Nephron progenitor cell (in vitro differentiated cells): ENCODE measurements around the gene EFHC1.

Experiments used
- DNase-seq: peaks from one replicate; pipeline ENCODE4 v3.0.0; 2021
- H3K27ac Mint-ChIP-seq: 2 replicates; pipeline ENCODE4 v1.8.0; 2021; ENCODE audit warnings: mild to moderate bottlenecking, moderate library complexity, mixed read lengths
- H3K27me3 Mint-ChIP-seq: 2 replicates; pipeline ENCODE4 v1.8.0; 2021; ENCODE audit warnings: mild to moderate bottlenecking, low read depth, mixed read lengths; ENCODE audit not compliant: poor library complexity
- H3K36me3 Mint-ChIP-seq: 2 replicates; pipeline ENCODE4 v1.8.0; 2021; ENCODE audit warnings: low read depth, mixed read lengths
- H3K4me1 Mint-ChIP-seq: 2 replicates; pipeline ENCODE4 v1.8.0; 2021; ENCODE audit warnings: mixed read lengths
- H3K4me3 Mint-ChIP-seq: 2 replicates; pipeline ENCODE4 v1.8.0; 2021; ENCODE audit warnings: mild to moderate bottlenecking, moderate library complexity, mixed read lengths
- H3K9me3 Mint-ChIP-seq: 2 replicates; pipeline ENCODE4 v1.8.0; 2021; ENCODE audit warnings: mild to moderate bottlenecking, moderate library complexity, mixed read lengths
- TF ChIP-seq, protein P1 (sequence below): fragments of 200-600 bp; sonication (generic); IDR thresholded peaks from 2 replicates; pipeline ENCODE4 v1.5.0; 2021; ENCODE audit warnings: antibody characterized with exemption

Gene EFHC1

DNA sequence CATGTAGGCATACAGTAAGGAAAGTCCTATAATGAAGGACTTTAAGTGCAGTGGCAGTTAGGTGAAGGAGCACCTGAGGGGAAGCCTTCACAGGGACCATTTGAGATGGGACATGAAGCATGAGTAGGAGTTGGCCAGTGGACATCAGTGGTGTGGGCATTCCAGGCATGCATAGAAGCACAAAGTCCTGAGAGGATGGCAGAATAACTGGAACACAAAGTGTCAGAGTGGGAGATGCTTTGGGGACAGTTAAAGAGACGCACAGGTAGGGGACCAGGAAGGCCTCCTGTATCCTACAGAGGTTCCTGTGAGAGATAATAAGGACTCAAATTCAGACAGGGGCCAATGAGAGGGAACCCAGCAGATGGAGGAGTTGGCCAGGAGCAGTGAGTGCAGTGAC is 26.4 kb upstream of the EFHC1 start:
- Mint-ChIP-seq H3K27me3 (no peaks in the 10 kb centered on the region), H3K27ac (no peak overlapping the region), H3K4me3 (no peak overlapping the region), H3K36me3 (peaks cover 5% of the 10 kb centered on the region), H3K4me1 (peaks cover 10% of the 10 kb centered on the region), H3K9me3 (peaks cover 1% of the 10 kb centered on the region)
- TF ChIP-seq, protein P1, sequence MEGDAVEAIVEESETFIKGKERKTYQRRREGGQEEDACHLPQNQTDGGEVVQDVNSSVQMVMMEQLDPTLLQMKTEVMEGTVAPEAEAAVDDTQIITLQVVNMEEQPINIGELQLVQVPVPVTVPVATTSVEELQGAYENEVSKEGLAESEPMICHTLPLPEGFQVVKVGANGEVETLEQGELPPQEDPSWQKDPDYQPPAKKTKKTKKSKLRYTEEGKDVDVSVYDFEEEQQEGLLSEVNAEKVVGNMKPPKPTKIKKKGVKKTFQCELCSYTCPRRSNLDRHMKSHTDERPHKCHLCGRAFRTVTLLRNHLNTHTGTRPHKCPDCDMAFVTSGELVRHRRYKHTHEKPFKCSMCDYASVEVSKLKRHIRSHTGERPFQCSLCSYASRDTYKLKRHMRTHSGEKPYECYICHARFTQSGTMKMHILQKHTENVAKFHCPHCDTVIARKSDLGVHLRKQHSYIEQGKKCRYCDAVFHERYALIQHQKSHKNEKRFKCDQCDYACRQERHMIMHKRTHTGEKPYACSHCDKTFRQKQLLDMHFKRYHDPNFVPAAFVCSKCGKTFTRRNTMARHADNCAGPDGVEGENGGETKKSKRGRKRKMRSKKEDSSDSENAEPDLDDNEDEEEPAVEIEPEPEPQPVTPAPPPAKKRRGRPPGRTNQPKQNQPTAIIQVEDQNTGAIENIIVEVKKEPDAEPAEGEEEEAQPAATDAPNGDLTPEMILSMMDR = no peak
- DNase-seq = no peak

DNA sequence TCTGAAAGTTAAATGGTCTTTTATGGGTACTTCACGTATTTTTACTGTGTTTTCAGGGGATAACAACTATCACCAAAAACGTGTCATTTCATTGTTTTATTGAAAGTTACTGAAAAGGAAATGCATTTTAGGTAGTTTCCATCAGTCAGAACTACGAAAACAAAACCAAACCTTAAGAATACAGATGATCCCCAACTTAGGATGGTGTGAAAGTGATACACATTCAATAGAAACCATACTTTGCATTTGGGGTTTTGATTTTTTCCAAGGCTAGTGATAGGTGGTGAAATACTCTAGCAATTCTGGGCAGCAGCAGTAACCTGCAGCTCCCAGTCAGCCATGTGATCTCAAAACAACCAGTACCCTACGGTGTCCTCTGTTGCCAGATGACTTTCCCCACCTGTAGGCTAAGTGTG is 25.9 kb upstream of the EFHC1 start:
- no peak overlapping the region for H3K4me3 Mint-ChIP-seq
- peaks cover 15% of the 10 kb centered on the region for H3K4me1 Mint-ChIP-seq
- DNase-seq = no peak
- no peaks in the 10 kb centered on the region for H3K27me3 Mint-ChIP-seq
- no peaks in the 10 kb centered on the region for H3K9me3 Mint-ChIP-seq
- H3K27ac Mint-ChIP-seq = no peak overlapping the region
- TF ChIP-seq, protein P1 = no peak
- H3K36me3 Mint-ChIP-seq = peaks cover 5% of the 10 kb centered on the region

DNA sequence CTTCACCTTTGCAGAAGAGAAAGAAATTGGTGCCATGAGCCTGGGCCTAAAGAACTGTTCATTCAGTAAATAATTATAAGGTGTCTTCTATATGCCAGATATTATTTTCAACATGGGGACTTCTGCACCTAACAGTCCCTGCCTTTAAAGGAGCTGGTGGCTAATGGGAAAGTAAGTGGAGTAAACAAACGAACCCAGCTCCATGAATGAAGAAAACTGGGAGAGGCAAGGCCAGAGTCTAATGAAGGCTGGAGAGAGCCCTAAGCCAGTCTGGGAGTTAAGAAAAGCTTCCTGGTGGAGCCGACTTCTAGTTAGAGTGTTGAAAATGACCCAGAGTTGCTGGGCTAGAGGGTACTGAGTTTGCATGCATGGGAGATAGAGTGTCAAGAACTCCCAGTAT is 24.2 kb upstream of the EFHC1 start:
- Mint-ChIP-seq H3K9me3 (no peaks in the 10 kb centered on the region), H3K27ac (no peak overlapping the region), H3K27me3 (no peaks in the 10 kb centered on the region), H3K4me1 (peaks cover 30% of the 10 kb centered on the region), H3K36me3 (peaks cover 5% of the 10 kb centered on the region), H3K4me3 (no peak overlapping the region)
- DNase-seq = no peak
- TF ChIP-seq, protein P1 = no peak

DNA sequence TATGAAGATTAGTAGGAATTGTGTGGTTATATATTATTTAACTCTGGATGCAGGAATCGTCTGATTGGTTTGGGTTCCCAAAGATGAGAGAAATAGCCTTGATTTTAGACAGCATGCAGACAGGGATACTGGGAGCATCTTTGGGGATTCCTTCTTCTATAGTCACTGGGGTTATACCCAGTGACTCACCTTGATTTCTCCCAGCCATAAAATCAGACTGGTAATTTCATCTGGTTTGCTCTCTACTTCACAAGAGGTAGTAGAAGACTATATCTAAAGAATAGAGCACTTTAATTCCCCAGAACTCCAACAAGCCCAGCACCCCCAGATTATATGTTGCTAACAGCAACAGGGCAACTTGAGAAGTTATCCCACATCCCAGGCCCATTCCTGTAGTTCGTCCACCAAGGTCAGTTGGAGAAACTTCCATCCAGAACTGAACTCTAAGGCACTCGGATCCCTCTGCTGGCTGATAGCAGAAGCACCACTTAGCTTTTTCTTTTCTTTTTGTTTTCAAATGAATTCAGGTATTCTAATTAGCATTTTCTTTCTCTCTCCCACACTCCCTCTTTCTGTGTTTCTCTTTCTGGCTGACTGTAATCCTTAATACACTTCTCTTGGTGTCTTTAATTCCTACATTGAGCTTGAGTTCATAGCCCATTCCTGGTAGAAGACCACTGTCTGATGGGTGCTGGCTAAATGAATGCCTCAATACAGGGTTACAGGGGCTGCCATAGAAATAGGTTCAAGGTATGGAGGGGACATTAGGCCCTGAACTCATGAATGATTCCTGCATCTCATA is 20.4 kb upstream of the EFHC1 start:
- H3K4me1 Mint-ChIP-seq = peaks cover 31% of the 10 kb centered on the region
- H3K4me3 Mint-ChIP-seq = no peak overlapping the region
- no peaks in the 10 kb centered on the region for H3K9me3 Mint-ChIP-seq
- peak; percentile 27 for DNase-seq
- H3K27me3 Mint-ChIP-seq = no peaks in the 10 kb centered on the region
- H3K36me3 Mint-ChIP-seq = peaks cover 17% of the 10 kb centered on the region
- TF ChIP-seq, protein P1 = peak; percentile 88
- H3K27ac Mint-ChIP-seq = peak overlapping the region; percentile 75

DNA sequence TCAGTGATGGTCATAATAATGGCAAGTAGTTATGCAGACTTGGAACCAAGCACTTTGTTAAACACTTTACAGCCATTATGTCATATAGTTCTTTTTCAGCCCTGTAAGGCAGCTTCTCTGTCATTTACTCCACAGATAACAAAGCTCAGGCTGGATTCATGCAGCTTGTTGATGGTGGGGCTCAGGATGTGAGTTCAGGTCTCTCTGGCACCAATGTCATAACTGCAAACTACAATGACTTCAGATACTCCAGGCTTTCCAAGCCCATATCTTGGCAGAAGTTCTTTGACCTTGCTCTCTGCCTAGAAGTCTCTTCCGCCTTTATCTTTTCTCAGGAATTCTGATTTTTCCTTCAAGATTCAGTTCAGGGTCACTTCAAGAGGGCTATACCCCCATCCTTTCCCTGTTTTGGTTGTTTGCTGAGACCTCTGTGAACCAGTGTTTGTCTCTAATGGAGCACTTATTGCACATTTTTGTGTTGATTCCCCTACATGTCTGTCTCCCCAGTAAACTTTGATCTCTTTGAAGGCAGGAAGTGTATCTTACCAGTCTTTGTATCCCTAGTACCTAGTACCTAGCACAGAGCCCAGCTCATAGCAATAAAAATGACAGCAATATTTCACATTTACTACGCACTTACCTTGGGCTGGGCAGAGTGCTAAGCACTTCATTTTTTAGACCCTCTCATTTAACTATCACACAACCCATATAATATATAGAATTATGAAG is 19.7 kb upstream of the EFHC1 start:
- H3K36me3 Mint-ChIP-seq = peaks cover 17% of the 10 kb centered on the region
- TF ChIP-seq, protein P1 = no peak

More for the DNA sequence above, 19.7 kb upstream of the EFHC1 start:
- Mint-ChIP-seq H3K27ac (no peak overlapping the region), H3K27me3 (no peaks in the 10 kb centered on the region), H3K9me3 (no peaks in the 10 kb centered on the region), H3K4me1 (peaks cover 31% of the 10 kb centered on the region), H3K4me3 (no peak overlapping the region)
- no peak for DNase-seq
